ENCODE results near the gene TALDO1.

The TALDO1 gene

GRCh38 chr11:770642-771616 lies 23.7 kb downstream of the TALDO1 start:
- no peak for DNase-seq

GRCh38 chr11:771617-772204 lies 24.4 kb downstream of the TALDO1 start:
- DNase-seq, result no peak

GRCh38 chr11:772429-773390 lies 25.4 kb downstream of the TALDO1 start:
- DNase-seq, result no peak

GRCh38 chr11:773425-773824 lies 26.2 kb downstream of the TALDO1 start:
- no peak for DNase-seq

GRCh38 chr11:773830-774229 lies 26.6 kb downstream of the TALDO1 start:
- DNase-seq, result no peak

GRCh38 chr11:774873-775592 lies 27.8 kb downstream of the TALDO1 start:
- no peak for DNase-seq

GRCh38 chr11:776263-776560 lies 28.9 kb downstream of the TALDO1 start:
- no peak for DNase-seq

GRCh38 chr11:776561-777287 lies 29.5 kb downstream of the TALDO1 start:
- DNase-seq, result no peak

GRCh38 chr11:777288-778255 lies 30.3 kb downstream of the TALDO1 start, which contains the start of gene GATD1:
GATD1 (minus strand) TSS chr11:777487; CDS start chr11:777462, 25 bp downstream.
- DNase-seq, result peak; percentile 65

- no peak for DNase-seq
Observed at GRCh38 chr11:778976-779954, 32.0 kb downstream of the TALDO1 start.

- DNase-seq, result no peak
Observed at GRCh38 chr11:779955-780532, 32.8 kb downstream of the TALDO1 start.

- no peak for DNase-seq
Observed at GRCh38 chr11:782264-783174, 35.3 kb downstream of the TALDO1 start.

GRCh38 chr11:783581-784015 lies 36.3 kb downstream of the TALDO1 start:
- DNase-seq, result peak; percentile 53

GRCh38 chr11:786235-787083 lies 39.2 kb downstream of the TALDO1 start:
- DNase-seq, result no peak

GRCh38 chr11:787084-787675 lies 39.9 kb downstream of the TALDO1 start:
- DNase-seq, result no peak

GRCh38 chr11:788009-788640 lies 40.9 kb downstream of the TALDO1 start:
- no peak for DNase-seq
